ENCODE results near the gene CNNM2.
"Not testable (repeated sequence)": the region's sequence is repeated elsewhere in the genome, so short reads cannot be mapped to it uniquely, and the experiment has no call there.

Gene CNNM2

DNA sequence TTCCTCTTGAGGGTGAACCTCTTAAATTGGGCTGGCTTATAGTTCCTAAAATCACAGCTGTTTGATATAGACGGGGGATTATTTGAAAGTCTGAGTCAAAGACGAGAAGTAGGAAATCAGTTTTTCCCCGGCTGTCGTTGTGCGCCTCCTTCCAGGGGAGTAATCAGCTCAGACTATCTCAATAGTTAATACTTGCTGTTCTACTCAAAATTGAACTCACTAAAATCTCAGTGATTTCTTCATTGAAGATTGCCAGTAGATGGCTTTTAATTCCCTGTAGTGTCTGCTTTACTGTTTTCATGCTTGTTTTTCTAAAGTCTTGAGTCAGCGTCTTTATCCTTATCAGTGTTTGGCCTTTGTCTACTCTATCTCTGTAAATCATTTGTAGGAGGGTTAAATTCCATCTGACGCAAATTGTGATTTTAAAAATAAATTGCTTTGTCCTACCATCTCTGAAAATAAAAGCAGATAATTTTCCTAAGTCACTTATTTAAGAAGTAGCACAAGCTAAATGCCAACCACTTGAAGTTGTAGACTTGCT lies 47.3 kb downstream of the CNNM2 start:
- no peak for DNase-seq (ENCODE audit: low read depth in 2 of 3, low spot score in 1 of 3)

DNA sequence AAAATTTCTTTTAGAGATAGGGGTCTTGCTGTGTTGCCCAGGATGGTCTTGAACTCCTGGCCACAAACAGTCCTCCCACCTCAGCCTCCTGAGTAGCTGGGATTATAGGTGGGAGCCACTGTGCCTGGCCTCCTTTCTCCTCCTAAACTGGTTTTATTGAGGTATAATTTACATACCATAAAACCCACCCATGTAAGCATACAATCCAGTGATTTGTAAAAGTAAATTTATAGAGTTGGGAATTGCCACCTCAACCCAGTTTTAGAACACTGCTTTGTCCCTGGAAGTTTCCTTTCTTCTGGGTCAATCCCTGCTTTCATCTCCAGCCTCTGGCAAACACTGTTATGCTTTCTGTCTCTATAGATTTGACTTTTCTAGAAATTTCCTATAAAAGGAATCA lies 49.0 kb downstream of the CNNM2 start:
- no peak for DNase-seq (ENCODE audit: low read depth in 2 of 3, low spot score in 1 of 3)

DNA sequence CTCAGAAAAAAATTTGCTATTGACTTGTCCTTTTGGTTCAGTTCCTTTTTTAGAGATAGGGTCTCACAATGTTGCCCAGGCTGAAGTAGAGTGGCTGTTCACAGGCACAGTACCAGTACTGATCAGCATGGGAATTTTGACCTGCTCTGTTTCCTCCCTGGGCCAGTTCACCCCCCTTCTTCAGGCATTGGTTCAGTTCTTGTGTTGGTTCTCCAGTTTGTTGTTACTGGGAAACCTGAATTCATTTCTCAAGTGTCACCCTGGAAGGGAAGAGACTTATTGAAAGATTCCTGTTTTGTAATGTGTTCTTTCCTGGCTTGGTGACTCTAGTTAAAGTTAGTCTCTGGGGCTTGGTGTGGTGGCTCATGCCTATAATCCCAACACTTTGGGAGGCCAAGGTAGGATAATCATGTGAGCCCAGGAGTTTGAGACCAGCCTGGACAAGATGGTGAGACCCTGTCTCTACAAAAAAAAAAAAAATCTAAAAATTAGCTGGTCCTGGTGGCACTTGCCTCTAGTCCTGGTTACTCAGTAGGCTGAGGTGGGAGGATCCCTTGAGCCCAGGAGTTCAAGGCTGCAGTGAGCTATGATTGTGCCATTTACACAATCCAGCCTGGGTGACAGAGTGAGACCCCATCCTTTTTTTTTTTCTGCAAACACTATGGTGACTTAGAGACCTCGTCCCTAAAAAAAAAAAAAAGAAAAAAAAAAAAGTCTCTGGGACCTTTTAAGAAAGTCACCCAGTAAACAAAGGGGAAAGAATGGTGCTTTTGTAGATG lies 52.7 kb downstream of the CNNM2 start:
- DNase-seq (ENCODE audit: low read depth in 2 of 3, low spot score in 1 of 3) = no peak

DNA sequence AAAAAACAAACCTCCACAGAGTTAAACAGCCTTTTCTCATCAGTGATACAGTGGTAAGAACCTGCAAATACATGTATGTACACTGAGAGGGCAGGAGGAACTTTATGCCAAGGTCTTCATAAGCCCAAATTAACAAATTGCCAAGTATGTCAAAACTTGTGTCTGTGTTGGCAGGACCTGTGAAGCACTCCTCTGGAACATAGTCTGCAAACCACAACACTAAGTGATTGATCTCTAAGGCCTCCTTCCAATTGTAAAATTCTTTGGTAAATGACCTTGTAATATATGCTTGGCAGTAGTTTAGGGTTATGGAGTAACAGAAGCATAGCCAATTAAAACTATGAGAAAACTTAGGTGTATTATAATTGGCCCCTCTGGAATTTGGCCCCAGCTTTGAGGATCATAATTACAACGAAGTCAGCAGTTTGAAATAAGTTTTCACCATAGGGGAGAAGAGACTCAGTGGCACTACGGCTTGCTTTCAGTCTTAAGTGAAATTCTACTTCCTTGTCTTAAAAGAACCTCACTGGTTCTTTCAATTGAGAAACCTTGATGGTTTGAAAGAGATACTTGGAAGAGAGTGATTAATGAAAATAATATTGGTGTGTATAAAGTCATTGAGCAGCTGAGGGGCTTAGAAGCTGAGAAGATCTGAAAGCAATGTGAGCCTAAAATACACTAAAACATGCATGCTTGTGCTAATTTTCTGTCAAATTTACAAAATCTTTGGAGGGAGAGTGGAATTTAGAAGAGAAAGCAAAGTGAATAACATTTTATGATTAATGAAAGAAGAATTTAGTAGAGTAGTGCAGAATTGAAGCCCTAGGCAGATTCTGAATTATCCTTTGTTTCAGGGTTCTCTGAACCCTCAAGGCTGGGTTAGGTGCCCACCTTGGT lies 57.6 kb downstream of the CNNM2 start:
- DNase-seq (ENCODE audit: low read depth in 2 of 3, low spot score in 1 of 3) = no peak

DNA sequence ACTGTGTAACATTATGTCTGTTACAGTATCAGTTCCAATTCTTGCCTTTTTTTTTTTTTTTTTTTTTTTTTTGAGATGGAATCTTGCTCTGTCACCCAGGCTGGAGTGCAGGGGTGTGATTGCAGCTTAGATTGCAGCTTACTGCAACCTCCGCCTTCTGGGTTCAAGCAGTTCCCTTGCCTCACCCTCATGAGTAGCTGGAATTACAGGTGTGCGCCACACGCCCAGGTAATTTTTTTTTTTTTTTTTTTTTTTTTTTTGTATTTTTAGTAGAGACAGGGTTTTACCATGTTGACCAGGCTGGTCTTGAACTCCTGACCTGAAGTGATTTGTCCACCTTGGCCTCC lies 58.3 kb downstream of the CNNM2 start:
- DNase-seq (ENCODE audit: low read depth in 2 of 3, low spot score in 1 of 3) = not testable (repeated sequence)

DNA sequence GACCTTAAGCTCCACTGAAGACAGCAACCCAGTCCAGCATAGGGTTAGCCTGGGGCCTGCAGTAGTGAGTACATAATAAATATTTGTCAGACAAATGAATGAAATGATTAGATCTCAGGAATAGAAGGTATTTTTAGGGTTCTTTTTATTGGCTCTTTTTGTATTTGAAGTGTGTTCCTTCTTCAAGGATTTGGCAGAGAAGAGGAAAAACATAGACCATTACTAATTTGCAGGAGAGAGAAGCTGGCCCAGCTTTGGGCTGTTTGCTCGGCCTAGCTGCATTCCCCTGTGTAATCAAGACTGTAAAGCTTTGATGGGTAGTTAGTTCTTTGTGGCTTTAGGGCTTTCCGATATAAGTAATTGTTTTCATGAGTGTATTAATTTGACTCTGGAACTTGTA lies 64.2 kb downstream of the CNNM2 start:
- DNase-seq (ENCODE audit: low read depth in 2 of 3, low spot score in 1 of 3) = no peak

DNA sequence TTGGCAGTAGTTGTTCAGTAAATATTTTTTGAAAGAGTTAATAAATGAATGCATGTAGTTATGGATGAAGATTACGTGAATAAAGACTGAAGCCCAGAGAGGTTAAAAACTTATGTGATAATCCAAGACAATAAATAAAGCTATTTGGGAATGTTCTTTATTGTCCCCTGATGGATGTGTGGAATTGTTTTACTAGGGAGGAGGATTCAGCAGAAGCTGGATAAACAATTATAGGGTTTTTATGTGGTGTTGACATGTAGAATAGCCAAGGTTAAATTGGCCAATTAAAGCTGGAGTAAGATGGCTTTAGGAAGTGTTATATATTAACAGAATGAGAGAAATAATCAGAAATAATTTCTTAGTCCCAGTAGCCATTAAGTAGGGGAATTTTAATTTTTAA lies 66.0 kb downstream of the CNNM2 start:
- DNase-seq (ENCODE audit: low read depth in 2 of 3, low spot score in 1 of 3) = no peak

DNA sequence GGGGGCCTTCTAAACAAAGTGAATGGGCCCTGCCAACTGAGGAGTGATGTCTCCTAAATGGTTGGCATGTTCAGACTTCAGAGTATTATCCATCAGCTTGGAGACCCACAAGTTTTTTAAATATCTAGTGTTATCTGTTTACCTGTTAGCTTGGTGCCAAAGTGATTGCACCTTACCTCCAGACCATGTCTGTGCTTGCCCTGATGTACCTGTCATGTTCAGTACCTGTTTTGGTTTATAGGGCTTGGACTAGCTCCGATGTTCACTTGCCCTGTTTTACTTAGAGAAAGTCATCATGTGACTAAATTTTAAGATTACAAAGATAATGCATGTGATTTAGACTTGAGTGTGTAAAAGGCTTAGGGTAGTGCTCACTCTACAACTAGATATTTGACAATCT lies 67.7 kb downstream of the CNNM2 start:
- no peak for DNase-seq (ENCODE audit: low read depth in 2 of 3, low spot score in 1 of 3)

DNA sequence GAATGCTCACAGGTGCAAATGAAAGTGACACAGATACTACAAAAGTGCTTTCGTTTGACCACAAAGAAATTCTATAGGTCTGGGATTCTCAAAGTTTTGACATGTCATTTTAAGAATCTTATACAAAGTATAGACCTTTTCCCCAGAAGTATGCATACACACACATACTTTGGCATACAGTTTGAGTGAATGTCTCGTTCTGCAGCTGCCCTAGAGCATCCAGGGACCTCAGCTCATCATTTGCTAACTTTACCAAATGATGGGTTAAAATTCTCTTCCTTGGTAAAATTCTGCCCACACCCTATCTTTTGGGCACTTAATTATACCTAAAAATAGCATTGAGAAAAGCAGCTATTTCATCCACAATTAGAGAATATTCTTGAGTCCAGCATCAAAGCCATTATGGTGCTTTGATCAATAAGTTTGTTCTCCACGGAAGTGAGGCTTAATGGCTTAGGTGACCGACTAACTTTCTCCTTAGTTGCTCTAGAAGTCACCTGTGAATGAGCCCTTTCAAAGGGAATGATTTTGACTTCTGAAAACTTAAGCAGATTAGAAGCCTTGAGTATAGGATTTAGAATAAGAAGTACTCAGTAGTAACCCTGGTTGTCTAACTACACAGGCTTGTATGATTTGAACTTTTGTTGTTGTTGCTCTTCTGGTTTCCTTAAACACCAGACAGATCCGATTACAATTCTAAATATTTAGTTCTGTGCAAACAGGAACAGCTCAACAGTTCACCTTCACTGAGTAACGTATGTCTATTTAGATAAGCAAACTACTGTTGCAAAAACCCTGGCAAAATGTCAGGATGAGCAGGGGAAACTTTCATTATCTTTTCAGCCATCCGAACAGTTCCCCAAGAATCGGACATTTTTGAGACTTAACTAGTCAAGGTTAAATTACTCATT lies 70.6 kb downstream of the CNNM2 start:
- DNase-seq (ENCODE audit: low read depth in 2 of 3, low spot score in 1 of 3) = no peak

DNA sequence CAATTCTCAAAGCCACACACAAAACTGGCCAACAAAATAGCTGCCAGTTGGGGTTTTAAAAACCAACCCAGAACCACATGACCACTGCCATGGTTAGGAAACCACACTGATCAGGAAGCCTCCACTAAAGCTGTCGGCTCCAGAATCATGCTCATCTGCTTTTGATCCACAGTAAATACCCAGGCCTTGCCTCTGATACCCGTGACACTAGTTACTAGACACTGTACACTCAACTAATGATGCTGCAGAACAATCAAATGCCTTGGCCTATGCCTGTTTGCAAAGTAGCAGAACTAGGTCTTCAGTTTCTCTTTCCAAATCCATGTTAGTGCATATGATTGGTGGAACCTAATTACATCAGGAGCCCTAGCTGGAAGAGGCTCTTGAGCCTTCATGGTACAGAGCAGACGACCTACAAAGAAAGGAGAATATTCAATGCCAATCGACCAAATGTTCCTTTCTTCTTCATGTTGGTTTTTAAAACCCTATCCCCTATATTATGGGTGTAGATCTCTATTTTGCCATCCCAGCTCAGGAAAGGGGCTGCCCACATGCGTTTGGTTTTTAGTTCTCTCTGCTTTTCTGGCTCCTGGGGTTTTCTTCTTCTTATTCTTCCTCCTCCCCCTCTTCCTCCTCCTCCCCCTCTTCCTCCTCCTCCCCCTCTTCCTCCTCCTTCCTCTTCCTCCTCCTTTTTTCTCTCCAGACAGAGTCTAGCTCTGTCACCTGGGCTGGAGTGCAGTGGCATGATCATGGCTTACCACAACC lies 76.6 kb downstream of the CNNM2 start:
- no peak for DNase-seq (ENCODE audit: low read depth in 2 of 3, low spot score in 1 of 3)

DNA sequence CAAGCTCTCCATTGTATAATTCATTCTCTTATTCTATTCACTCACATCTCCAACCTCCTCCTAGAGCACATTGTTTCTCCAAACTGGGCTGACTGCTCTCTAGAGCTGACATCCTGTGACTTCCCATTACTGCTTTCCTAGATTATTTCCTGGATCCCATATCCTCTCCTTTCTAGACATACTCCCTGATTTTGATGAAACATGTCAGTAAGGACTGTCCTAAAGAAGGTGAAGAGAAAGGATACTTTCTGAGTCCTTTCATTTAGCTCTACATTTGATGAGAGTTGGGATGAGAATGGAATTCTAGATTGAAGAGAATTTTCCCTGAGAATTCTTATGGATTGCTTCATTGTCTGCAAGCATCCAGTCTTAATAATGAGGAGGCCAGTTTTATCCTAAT lies 78.8 kb downstream of the CNNM2 start:
- no peak for DNase-seq (ENCODE audit: low read depth in 2 of 3, low spot score in 1 of 3)

DNA sequence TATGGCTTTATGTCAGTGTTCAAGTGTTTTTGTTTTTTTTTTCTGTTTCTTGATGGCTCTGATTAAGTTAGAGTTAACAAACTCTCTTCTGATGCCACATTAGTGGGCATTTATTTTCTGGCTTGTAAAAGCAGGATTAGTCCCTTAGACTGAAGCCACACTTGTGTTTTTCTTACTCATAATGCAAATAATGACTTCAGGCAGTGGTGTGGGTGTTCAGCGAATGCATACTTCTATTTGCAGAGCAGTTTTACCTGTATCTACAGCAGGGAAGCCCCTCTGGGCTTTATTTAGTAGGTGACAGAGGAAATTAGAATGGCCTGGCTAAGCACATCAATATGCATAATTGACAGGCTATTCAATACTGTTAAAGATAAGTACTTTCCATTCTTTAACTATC lies 79.9 kb downstream of the CNNM2 start:
- DNase-seq (ENCODE audit: low read depth in 2 of 3, low spot score in 1 of 3) = no peak

DNA sequence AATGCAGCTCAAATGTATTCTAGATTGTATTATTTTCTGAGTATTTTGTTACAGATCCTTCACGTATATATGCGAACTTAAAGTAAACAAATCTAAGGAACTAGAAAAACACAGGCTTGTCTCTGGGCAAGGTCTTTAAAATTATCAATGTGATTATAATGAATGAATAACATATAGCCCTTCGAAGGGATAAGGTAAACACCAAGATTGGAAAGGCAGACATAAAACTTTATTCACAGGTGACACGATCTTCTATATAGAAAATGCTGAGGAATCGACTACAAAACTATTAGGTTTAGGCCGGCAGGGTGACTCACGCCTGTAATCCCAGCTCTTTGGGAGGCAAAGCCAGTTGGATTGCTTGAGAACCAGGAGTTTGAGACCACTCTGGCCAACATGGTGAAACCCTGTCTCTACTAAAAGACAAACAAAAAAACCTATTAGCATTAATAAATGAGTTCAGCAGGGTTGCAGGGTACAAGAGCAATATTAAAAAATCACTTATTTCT lies 80.4 kb downstream of the CNNM2 start:
- DNase-seq (ENCODE audit: low read depth in 2 of 3, low spot score in 1 of 3) = no peak

DNA sequence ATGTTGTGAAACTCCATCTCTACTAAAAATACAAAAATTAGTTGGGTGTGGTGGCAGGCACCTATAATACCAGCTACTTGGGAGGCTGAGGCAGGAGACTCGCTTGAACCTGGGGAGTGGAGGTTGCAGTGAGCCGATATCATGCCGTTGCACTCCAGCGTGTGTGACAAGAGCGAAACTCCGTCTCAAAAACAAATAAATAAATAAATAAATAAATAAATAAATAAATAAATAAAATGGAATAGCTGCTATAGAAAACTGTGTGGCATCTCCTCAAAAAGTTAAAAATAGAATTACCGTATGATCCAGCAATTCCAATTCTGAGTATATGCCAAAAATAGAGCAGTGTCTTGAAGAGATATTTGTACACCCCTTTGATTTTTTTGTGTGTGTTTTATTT lies 82.0 kb downstream of the CNNM2 start:
- not testable (repeated sequence) for DNase-seq (ENCODE audit: low read depth in 2 of 3, low spot score in 1 of 3)

DNA sequence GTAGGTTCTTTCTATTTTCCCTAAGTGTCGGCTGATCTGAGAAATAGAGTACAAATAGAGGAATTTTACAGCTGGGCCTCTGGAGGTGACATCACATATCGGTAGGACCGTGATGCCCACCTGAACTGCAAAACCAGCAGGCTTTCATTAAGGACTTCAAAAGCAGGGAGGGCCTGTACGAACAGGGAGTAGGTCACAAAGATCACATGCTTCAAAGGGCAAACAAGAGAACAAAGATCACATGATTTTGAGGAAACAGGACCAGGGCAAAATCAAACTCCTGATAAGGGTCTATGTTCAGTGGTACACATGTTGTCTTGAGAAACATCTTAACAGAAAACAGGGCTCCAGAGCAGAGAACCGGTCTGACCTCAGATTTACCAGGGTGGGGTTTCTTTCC lies 88.9 kb downstream of the CNNM2 start:
- no peak for DNase-seq (ENCODE audit: low read depth in 2 of 3, low spot score in 1 of 3)

DNA sequence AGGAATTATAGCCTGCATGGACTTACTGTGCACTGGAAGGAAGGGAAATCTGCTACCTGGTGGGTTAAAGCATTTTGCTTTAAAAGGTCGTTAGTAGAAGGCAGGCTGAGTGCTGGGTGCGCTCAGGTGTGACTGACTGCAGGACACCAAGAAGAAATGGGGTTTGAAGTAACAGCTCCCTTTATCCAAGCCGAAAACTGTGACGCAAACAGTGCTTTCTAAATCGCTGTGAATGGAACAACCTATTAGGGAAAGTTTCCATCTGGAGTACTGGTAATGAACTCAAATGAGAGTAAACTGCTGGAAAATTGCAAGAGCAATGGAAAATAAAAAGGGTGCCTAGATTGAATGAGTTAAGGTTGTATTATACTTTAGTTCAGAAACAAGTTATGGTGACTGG lies 95.3 kb downstream of the CNNM2 start:
- no peak for DNase-seq (ENCODE audit: low read depth in 2 of 3, low spot score in 1 of 3)

DNA sequence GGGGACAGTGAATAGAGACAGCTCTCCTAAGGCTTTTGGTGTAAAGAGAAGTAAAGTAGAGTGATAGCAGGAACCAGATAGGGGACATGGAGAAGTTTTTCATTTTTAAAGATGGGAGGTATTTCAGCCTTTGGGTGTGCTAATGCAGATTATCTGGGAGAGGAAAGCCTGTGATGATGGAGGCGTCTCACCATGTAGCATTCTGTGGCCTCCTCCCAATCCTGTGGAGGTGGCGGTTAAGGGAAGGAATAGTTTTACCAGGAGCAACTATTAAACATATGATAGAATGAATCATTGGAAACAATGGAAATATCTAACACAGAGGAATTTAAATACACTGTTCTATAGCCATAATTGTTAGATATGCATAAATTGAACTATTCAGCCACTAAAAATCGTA lies 101.3 kb downstream of the CNNM2 start:
- no peak for DNase-seq (ENCODE audit: low read depth in 2 of 3, low spot score in 1 of 3)

DNA sequence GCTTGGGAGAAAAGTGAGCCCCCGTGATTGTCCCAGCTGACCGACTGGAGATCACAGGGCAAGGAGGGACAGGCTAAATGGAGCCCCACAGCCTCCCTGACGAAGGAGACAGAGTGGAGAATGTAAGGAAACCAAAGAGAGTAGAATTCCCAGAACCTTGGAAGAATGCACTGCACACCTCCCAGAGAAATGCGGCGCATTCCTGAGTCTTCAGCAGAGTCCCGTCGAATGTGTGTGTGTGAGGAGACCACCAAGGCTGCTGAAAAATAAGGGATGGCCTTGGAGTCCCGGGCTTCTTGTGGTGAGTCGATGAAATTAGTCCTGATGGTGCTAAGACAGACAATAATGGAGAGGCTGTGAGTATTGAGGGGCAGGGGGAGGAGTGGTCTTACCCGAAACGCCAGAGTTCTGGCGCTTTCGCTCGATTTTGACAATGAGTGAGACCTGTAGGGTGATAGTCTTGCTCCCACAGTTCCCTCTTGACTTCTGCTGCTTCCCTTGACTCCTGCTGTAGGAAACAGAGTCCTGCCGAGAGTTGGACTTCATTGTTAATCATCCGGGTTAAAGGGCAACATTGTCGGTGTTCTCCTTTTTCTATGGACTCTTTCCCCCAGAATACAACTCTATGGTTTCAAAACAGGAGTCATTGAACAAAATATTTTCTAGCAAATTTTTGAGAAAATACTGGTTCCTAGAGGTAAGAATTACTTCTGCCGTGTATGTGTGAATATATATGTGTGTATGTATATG lies 103.2 kb downstream of the CNNM2 start:
- no peak for DNase-seq (ENCODE audit: low read depth in 2 of 3, low spot score in 1 of 3)

DNA sequence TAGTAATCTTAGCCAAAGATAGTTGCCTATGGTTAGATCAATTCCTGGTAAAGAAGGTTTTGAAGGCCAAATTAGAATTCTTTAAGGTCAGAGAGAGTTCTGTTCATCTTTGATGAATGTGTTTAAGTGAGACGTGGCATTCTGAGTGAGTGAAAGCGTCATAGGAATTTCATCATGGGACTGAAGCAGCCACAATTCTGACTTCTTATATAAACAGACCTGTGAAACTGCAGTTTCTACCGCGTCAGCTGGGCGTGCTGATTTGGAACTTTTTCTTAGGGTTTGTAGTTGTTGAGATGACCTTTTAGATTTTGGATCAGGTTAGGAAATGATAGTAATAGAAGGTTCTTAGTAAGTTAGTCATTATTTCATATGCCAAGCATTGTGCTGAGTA lies 103.8 kb downstream of the CNNM2 start:
- no peak for DNase-seq (ENCODE audit: low read depth in 2 of 3, low spot score in 1 of 3)

DNA sequence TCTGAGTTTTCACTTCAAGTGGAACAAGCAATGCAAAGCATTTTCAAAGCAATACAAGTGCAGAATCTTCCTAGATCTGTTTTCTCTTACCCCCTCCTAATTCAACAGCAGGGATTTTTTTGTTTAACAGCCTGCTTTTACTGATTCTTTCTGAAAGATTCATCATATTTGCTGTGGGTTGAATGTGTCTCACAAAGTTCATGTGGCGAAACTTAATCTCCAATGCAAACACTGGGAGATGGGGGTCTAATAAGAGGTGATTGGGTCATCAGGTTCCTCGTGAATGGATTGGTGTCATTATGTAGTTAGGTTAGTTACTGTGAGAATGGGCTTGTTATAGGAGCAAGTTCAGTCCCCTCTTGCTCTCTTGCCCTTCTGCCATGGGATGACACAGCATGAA lies 107.6 kb downstream of the CNNM2 start:
- no peak for DNase-seq (ENCODE audit: low read depth in 2 of 3, low spot score in 1 of 3)

All from stimulated activated CD4-positive, alpha-beta T cell treated with anti-CD3 and anti-CD28 coated beads, Interleukin-12 subunit alpha, Interleukin-12 subunit beta, amount 100 ng/mL, for 48 hours (primary cell).